ENCODE data around the gene RSAD1. TPM values are rescaled to one million over a fixed set of nuclear protein-coding genes. Genes with fewer than 3 reads are reported as not detected.

RSAD1 gene
- total and polyA plus RNA-seq, 10 of the 15 experiments (the other 5 are each of a cell fraction or from before 2014, with no cell fraction given): 2.5 to 28.1 (median 22.6) TPM

DNA sequence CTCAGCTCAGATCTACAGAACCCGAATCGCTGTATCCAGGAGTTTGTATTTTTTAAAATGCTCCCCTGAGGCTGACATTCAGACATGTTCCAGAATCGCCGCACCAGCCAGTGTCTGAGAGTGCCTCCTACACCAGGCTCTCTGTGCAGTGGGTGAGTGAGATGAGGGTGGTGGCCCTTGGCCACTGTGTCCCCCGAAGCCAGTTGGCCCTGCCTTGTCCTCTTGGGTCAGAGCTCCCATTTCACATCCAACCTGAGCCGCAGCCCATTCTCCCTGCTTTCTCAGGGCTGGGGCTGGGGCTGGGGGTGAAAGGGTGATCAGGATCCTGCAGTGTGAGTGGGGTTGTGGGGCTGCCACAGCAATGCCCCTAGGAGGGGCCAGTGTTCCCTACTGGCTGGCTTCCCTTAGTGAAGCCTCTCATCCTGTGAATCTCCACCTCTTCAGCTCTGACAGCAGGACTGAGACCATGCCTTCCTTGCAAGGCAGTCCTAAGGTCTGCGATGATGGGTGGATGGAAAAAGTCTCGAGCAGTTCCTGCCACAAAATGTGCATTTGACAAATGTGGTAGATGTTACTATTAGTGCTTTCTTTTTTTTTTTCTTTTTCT is 16.7 kb downstream of the RSAD1 start:
- TF ChIP-seq SRF (IDR thresholded peaks at IDR 0.05; ENCODE audit: low read depth in 2 of 2, low read length in 2 of 2) (no peak), STAT1 (conservative IDR thresholded peaks at IDR 0.05) (no peak), SMARCA5 (IDR thresholded peaks at IDR 0.05) (no peak), ZNF384 (IDR thresholded peaks at IDR 0.05; ENCODE audit: borderline replicate concordance, low read depth, low read length) (no peak)
- TF ChIP-seq, protein P1, sequence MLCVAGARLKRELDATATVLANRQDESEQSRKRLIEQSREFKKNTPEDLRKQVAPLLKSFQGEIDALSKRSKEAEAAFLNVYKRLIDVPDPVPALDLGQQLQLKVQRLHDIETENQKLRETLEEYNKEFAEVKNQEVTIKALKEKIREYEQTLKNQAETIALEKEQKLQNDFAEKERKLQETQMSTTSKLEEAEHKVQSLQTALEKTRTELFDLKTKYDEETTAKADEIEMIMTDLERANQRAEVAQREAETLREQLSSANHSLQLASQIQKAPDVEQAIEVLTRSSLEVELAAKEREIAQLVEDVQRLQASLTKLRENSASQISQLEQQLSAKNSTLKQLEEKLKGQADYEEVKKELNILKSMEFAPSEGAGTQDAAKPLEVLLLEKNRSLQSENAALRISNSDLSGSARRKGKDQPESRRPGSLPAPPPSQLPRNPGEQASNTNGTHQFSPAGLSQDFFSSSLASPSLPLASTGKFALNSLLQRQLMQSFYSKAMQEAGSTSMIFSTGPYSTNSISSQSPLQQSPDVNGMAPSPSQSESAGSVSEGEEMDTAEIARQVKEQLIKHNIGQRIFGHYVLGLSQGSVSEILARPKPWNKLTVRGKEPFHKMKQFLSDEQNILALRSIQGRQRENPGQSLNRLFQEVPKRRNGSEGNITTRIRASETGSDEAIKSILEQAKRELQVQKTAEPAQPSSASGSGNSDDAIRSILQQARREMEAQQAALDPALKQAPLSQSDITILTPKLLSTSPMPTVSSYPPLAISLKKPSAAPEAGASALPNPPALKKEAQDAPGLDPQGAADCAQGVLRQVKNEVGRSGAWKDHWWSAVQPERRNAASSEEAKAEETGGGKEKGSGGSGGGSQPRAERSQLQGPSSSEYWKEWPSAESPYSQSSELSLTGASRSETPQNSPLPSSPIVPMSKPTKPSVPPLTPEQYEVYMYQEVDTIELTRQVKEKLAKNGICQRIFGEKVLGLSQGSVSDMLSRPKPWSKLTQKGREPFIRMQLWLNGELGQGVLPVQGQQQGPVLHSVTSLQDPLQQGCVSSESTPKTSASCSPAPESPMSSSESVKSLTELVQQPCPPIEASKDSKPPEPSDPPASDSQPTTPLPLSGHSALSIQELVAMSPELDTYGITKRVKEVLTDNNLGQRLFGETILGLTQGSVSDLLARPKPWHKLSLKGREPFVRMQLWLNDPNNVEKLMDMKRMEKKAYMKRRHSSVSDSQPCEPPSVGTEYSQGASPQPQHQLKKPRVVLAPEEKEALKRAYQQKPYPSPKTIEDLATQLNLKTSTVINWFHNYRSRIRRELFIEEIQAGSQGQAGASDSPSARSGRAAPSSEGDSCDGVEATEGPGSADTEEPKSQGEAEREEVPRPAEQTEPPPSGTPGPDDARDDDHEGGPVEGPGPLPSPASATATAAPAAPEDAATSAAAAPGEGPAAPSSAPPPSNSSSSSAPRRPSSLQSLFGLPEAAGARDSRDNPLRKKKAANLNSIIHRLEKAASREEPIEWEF (IDR thresholded peaks at IDR 0.05; ENCODE audit: insufficient replicate concordance, low read depth, low read length): no peak
- TF ChIP-seq, protein P2, sequence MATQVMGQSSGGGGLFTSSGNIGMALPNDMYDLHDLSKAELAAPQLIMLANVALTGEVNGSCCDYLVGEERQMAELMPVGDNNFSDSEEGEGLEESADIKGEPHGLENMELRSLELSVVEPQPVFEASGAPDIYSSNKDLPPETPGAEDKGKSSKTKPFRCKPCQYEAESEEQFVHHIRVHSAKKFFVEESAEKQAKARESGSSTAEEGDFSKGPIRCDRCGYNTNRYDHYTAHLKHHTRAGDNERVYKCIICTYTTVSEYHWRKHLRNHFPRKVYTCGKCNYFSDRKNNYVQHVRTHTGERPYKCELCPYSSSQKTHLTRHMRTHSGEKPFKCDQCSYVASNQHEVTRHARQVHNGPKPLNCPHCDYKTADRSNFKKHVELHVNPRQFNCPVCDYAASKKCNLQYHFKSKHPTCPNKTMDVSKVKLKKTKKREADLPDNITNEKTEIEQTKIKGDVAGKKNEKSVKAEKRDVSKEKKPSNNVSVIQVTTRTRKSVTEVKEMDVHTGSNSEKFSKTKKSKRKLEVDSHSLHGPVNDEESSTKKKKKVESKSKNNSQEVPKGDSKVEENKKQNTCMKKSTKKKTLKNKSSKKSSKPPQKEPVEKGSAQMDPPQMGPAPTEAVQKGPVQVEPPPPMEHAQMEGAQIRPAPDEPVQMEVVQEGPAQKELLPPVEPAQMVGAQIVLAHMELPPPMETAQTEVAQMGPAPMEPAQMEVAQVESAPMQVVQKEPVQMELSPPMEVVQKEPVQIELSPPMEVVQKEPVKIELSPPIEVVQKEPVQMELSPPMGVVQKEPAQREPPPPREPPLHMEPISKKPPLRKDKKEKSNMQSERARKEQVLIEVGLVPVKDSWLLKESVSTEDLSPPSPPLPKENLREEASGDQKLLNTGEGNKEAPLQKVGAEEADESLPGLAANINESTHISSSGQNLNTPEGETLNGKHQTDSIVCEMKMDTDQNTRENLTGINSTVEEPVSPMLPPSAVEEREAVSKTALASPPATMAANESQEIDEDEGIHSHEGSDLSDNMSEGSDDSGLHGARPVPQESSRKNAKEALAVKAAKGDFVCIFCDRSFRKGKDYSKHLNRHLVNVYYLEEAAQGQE (IDR thresholded peaks at IDR 0.05; ENCODE audit: low read depth, low read length): no peak
- H3K27ac ChIP-seq (ENCODE audit: control insufficient read depth, insufficient read depth): no peak overlapping the region
- no peaks in the 10 kb centered on the region for H3K9me3 ChIP-seq (replicated peaks; ENCODE audit: control insufficient read depth, insufficient read depth, low read length)
- H4K20me1 ChIP-seq (ENCODE audit: control insufficient read depth, insufficient read depth): no peaks in the 10 kb centered on the region
- intact Hi-C loops (cut with micrococcal nuclease; ENCODE audit: unreplicated experiment): no loop called here
- in situ Hi-C loops (cut with MboI): no loop called here
- no peak for ATAC-seq
- no peaks in the 10 kb centered on the region for H3K27me3 ChIP-seq (replicated peaks in 1 of 2; ENCODE audit: control insufficient read depth in 2 of 2, insufficient read depth in 2 of 2, low read length in 1 of 2)
- no peak for DNase-seq (ENCODE audit: low read depth, low spot score)
- H2AFZ ChIP-seq (ENCODE audit: control insufficient read depth, low read depth, low read length): no peak overlapping the region
- ChIA-PET CTCF (interaction anchor here (1.1 kb wide), 1 partner anchor 12 kb away, joined by 4 read pairs; no protein-coding TSS in a partner anchor), SMC1A (ENCODE audit: uncharacterized antibody, unreplicated experiment) (no interaction called here), POLR2A (no interaction called here), RAD21 (ENCODE audit: unreplicated experiment) (no interaction called here)
- H3K9ac ChIP-seq (ENCODE audit: control insufficient read depth, insufficient read depth, low read length): no peak overlapping the region
- BruUV-seq (replicated peaks): no TSS peak
- no peak overlapping the region for H3K4me2 ChIP-seq (ENCODE audit: control insufficient read depth, insufficient read depth)
- no peaks in the 10 kb centered on the region for H3K4me1 ChIP-seq (ENCODE audit: control insufficient read depth, insufficient read depth, low read length)
- no peak overlapping the region for H3K4me3 ChIP-seq
- FAIRE-seq: no peak
- no peaks in the 10 kb centered on the region for H3K79me2 ChIP-seq (ENCODE audit: control insufficient read depth, insufficient read depth, low read length)
- WGBS (ENCODE audit: insufficient coverage, insufficient replicate concordance, low lambda C conversion rate, missing lambda C conversion rate): 61% methylated on average over 8 of the region's 8 CpGs
- H3K36me3 ChIP-seq (ENCODE audit: control insufficient read depth in 2 of 2, insufficient read depth in 2 of 2, low read length in 1 of 2): no peaks in the 10 kb centered on the region

Measured in GM12878 (cell line).